WERI-Rb-1 (cell line): ENCODE data around the gene MITF.

Experiments used
- DNase-seq: peaks from one replicate; pipeline ENCODE4 v3.0.0-alpha.2; 2020
- H3K27ac ChIP-seq: fragments of 250-450 bp; sonication (Bioruptor Pico); 2 replicates; pipeline ENCODE4 v1.5.1; 2020; ENCODE audit warnings: mild to moderate bottlenecking, moderate library complexity
- H3K27me3 ChIP-seq: fragments of 250-450 bp; sonication (Bioruptor Pico); 2 replicates; pipeline ENCODE4 v1.5.1; 2021; ENCODE audit warnings: mild to moderate bottlenecking, low read depth, moderate library complexity; ENCODE audit not compliant: insufficient read depth, severe bottlenecking
- H3K36me3 ChIP-seq: fragments of 250-450 bp; sonication (Bioruptor Pico); 2 replicates; pipeline ENCODE4 v1.5.1; 2020; ENCODE audit warnings: mild to moderate bottlenecking, moderate library complexity
- H3K4me3 ChIP-seq: 2 replicates; pipeline ENCODE4 v1.5.1; 2011; ENCODE audit warnings: low read depth, mild to moderate bottlenecking, control low read depth, low read length
- H3K9me3 ChIP-seq: fragments of 250-450 bp; sonication (Bioruptor Pico); 2 replicates; pipeline ENCODE4 v1.5.1; 2021; ENCODE audit warnings: mild to moderate bottlenecking, moderate library complexity; ENCODE audit not compliant: severe bottlenecking
- TF ChIP-seq, protein P1 (sequence below): IDR thresholded peaks from 2 replicates; pipeline ENCODE4 v1.5.1; 2011; ENCODE audit warnings: low read depth, mild to moderate bottlenecking, control low read depth, inconsistent platforms, low read length

MITF gene

DNA sequence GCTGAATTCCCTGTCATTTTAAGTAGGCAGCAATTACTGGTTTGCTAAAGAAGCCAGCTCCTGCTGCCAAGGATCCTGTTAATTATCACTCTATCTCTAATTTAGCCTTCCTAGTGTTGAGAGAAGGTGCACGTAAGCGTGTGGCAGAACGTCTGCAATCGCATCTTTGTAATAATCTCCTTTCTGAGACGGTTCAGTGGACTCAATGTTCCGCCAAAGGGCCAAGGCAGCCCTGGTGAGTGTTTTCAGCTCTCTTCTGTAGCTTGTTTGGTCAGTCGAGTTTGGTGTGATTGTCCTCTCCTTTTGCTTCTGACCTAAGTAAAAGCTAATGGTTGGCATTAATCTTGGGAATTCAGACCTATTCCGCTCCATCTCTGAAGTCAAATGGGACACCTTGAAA lies 24.2 kb downstream of the MITF start:
- H3K9me3 ChIP-seq, result no peaks in the 10 kb centered on the region
- H3K27me3 ChIP-seq, result no peaks in the 10 kb centered on the region
- H3K4me3 ChIP-seq, result no peak overlapping the region
- no peak overlapping the region for H3K27ac ChIP-seq
- no peak for DNase-seq
- TF ChIP-seq, protein P1, sequence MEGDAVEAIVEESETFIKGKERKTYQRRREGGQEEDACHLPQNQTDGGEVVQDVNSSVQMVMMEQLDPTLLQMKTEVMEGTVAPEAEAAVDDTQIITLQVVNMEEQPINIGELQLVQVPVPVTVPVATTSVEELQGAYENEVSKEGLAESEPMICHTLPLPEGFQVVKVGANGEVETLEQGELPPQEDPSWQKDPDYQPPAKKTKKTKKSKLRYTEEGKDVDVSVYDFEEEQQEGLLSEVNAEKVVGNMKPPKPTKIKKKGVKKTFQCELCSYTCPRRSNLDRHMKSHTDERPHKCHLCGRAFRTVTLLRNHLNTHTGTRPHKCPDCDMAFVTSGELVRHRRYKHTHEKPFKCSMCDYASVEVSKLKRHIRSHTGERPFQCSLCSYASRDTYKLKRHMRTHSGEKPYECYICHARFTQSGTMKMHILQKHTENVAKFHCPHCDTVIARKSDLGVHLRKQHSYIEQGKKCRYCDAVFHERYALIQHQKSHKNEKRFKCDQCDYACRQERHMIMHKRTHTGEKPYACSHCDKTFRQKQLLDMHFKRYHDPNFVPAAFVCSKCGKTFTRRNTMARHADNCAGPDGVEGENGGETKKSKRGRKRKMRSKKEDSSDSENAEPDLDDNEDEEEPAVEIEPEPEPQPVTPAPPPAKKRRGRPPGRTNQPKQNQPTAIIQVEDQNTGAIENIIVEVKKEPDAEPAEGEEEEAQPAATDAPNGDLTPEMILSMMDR, result no peak
- no peaks in the 10 kb centered on the region for H3K36me3 ChIP-seq

DNA sequence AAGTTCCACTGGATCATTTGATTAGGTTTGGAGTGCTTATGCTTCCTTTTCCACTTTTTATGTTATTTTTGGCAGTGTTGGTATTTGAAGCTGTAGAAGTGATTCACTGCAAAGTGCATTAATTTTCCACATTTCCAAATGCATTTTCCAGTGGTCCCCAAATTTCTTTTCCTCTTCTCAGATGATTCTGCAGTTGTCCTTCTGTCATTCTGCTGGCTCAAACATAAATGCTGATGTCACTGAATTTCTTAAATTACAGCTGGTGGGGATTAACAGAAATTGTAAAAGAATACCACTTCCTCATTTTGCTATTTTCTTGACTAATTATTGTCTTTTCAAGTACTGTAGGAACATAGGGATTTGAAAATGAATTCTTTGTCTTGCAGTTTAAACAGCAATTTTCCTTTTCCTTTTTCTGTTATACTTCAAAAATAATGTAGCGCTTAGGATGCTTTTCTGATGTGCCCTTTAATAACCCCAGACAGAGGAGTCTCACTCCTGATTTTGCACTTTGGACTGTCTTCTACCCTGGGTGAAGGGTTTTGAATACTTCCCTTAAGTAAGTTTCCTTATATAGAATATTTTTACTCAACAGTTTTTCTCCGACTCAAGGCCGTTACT lies 25.0 kb downstream of the MITF start:
- H3K27me3 ChIP-seq, result no peaks in the 10 kb centered on the region
- no peaks in the 10 kb centered on the region for H3K9me3 ChIP-seq
- H3K27ac ChIP-seq, result no peak overlapping the region
- no peaks in the 10 kb centered on the region for H3K36me3 ChIP-seq
- no peak for DNase-seq
- no peak overlapping the region for H3K4me3 ChIP-seq
- TF ChIP-seq, protein P1, result no peak

DNA sequence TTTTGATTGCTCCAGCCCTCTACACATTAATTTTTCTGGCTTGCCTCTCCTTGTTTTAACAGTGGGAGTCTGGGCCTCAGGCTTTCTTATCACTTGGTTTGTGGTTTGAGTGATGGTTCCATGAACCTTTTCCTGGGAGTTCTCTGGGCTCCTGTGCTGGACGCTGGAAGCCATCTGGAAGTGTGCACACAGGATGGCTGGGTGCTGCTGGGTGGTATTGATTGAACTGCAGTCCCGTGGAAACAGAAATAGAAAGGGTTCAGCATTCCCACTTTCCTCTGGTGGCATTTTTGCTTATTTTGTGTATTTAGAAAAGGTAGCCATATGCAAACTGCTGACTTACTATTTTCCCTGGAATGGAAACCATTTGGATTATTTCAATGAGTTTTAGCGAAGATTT lies 25.6 kb downstream of the MITF start:
- Histone ChIP-seq H3K27me3 (no peaks in the 10 kb centered on the region), H3K27ac (no peak overlapping the region), H3K36me3 (no peaks in the 10 kb centered on the region), H3K9me3 (no peaks in the 10 kb centered on the region), H3K4me3 (no peak overlapping the region)
- no peak for DNase-seq
- TF ChIP-seq, protein P1, result no peak

DNA sequence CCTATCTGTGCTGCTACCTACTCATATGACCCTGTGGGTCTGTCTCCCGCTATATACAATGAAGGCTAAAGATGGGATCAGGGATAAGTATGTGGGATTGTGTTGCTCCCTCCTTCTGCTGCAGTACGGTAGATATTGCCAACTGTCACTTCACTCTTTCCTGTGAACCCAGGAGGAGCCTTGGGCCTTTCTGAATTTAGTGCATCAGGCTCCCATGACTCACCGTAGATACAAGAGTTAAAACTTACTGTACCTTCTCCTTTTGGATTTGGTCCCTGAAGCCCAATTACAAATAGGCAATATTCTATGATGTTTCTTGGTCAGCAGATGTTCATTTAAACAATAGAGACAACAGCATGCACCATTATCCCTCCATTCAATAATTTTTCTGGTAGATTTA lies 27.4 kb downstream of the MITF start:
- TF ChIP-seq, protein P1, result no peak
- H3K9me3 ChIP-seq, result no peaks in the 10 kb centered on the region
- no peak for DNase-seq
- H3K27ac ChIP-seq, result no peak overlapping the region
- H3K27me3 ChIP-seq, result no peaks in the 10 kb centered on the region
- H3K36me3 ChIP-seq, result no peaks in the 10 kb centered on the region
- no peak overlapping the region for H3K4me3 ChIP-seq

DNA sequence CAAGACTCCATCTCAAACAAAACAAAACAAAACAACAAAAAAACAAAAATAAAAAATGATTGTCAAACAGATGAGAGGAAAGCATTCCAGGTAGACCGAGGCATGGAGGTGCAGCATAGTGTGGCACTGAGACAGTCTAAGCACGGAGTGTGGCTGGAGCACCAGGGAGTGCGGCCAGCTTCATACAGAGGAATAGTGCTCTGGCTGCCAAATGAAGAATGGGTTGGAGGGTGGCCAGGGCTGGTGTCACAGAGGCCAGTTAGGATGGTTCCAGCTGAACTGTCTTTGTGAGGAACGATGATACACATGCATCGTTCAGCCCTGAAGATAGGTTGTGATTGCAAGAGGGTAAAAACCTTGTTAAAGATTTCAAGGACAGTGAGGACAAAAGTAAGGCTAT lies 28.3 kb downstream of the MITF start:
- Histone ChIP-seq H3K36me3 (no peaks in the 10 kb centered on the region), H3K4me3 (no peak overlapping the region), H3K27me3 (no peaks in the 10 kb centered on the region), H3K9me3 (no peaks in the 10 kb centered on the region), H3K27ac (no peak overlapping the region)
- TF ChIP-seq, protein P1, result no peak
- DNase-seq, result no peak

DNA sequence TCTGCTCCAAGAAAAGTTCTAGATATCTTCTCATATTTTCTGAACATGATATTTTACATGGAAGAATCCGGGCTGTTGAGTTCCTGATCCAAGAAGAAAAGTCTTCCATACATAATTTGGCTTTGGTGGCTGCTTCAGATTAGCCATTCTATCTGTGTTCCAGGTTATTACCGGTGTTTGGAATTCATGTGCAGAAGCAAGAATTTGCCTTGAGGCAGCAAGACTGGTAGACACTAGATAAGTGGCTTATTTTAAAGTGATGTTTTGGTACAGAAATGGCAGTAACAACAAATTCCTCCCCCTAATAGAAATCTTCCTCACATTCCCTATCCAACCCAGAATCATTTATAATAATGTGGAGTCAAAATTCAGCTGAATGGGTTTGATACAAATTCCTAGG lies 29.2 kb downstream of the MITF start:
- no peak for DNase-seq
- Histone ChIP-seq H3K9me3 (no peaks in the 10 kb centered on the region), H3K4me3 (no peak overlapping the region), H3K36me3 (no peaks in the 10 kb centered on the region), H3K27me3 (no peaks in the 10 kb centered on the region), H3K27ac (no peak overlapping the region)
- TF ChIP-seq, protein P1, result no peak
